H1 (cell line): ENCODE data around the gene PTPN2. TPM values are rescaled to one million over a fixed set of nuclear protein-coding genes. Genes with fewer than 3 reads are reported as not detected.

Experiments
- CTCF ChIA-PET: fragments of 300-600 bp; sonication (Branson Sonifier 250); formaldehyde crosslinking; loops from one replicate; lab custom pipeline; 2021; ENCODE audit not compliant: partially characterized antibody; lab: Charles Lee
- POLR2A ChIA-PET: fragments of 300-600 bp; sonication (Branson Sonifier 250); formaldehyde crosslinking; loops from one replicate; lab custom pipeline; 2021; ENCODE audit warnings: inconsistent platforms; ENCODE audit not compliant: partially characterized antibody; lab: Charles Lee
- DNase-seq, 2 experiments: peaks; one replicate each; pipeline versions ENCODE4 v3.0.0 to v3.0.0-alpha.2; 2010 to 2022; ENCODE audit warnings: low spot score in 2 of 2, low read depth in 1 of 2, mixed read lengths in 1 of 2
- FAIRE-seq: peaks from 2 replicates; lab custom pipeline; 2011; peaks lifted over from hg19 to GRCh38; lab: Jason Lieb, UNC
- H2AFZ ChIP-seq: 2 replicates; pipeline ENCODE4 v1.8.1; 2012; ENCODE audit warnings: low read length, inconsistent platforms
- H2AK5ac ChIP-seq: 2 replicates; pipeline ENCODE4 v1.6.1; 2013; ENCODE audit warnings: low read depth, low read length
- H2BK120ac ChIP-seq: replicated peaks from 2 replicates; pipeline ENCODE3; 2013; ENCODE audit warnings: low read depth, low read length, inconsistent platforms
- H2BK12ac ChIP-seq: 2 replicates; pipeline ENCODE4 v1.6.1; 2013; ENCODE audit warnings: low read depth, low read length
- H2BK15ac ChIP-seq: 2 replicates; pipeline ENCODE4 v1.6.1; 2013; ENCODE audit warnings: low read length
- H2BK20ac ChIP-seq: 2 replicates; pipeline ENCODE4 v1.6.1; 2013; ENCODE audit warnings: low read length
- H2BK5ac ChIP-seq: 2 replicates; pipeline ENCODE4 v1.6.1; 2013; ENCODE audit warnings: low read depth, low read length
- H3K14ac ChIP-seq: 2 replicates; pipeline ENCODE4 v1.6.1; 2013; ENCODE audit warnings: inconsistent platforms; ENCODE audit not compliant: insufficient read length
- H3K18ac ChIP-seq: 2 replicates; pipeline ENCODE4 v1.6.1; 2013; ENCODE audit warnings: low read length; ENCODE audit errors: extremely low read depth
- H3K23ac ChIP-seq: 2 replicates; pipeline ENCODE4 v1.6.1; 2013; ENCODE audit warnings: inconsistent platforms; ENCODE audit not compliant: insufficient read length
- H3K23me2 ChIP-seq: 2 replicates; pipeline ENCODE4 v1.6.1; 2013; ENCODE audit warnings: low read depth, low read length
- H3K27ac ChIP-seq: 2 replicates; pipeline ENCODE4 v1.6.1; 2011; ENCODE audit warnings: low read depth, low read length, inconsistent platforms
- H3K27me3 ChIP-seq, 4 experiments: replicated peaks in 1 of 4; 1 replicate in 1 of 4; 2 replicates in 3 of 4; pipeline versions ENCODE4 v1.6.1 to v1.8.1; 2011 to 2013; ENCODE audit warnings: low read length in 3 of 4, mild to moderate bottlenecking in 3 of 4, inconsistent platforms in 2 of 4, mixed read lengths in 2 of 4, moderate library complexity in 1 of 4; ENCODE audit not compliant: control insufficient read depth in 3 of 4, insufficient read depth in 3 of 4; ENCODE audit errors: extremely low read depth in 1 of 4
- H3K36me3 ChIP-seq, 4 experiments: 2 replicates each; pipeline versions ENCODE4 v1.6.1 to v1.8.1; 2011 to 2013; ENCODE audit warnings: mild to moderate bottlenecking in 4 of 4, low read length in 3 of 4, moderate library complexity in 2 of 4, control low read depth in 1 of 4, inconsistent platforms in 1 of 4; ENCODE audit not compliant: insufficient read depth in 4 of 4, control insufficient read depth in 2 of 4
- H3K4ac ChIP-seq: replicated peaks from 2 replicates; pipeline ENCODE3; 2013; ENCODE audit warnings: low read length, low read depth, mixed read lengths, inconsistent platforms; ENCODE audit not compliant: insufficient read length
- H3K4me1 ChIP-seq, 4 experiments: replicated peaks in 1 of 4; 1 replicate in 1 of 4; 2 replicates in 3 of 4; pipeline versions ENCODE4 v1.6.1 to v1.8.1; 2011 to 2013; ENCODE audit warnings: low read length in 3 of 4, inconsistent platforms in 2 of 4, mixed read lengths in 1 of 4; ENCODE audit not compliant: insufficient read depth in 4 of 4, control insufficient read depth in 3 of 4
- H3K4me2 ChIP-seq, 2 experiments: 2 replicates each; pipeline versions ENCODE4 v1.6.1 to v1.8.1; 2011 to 2013; ENCODE audit warnings: low read depth in 2 of 2, low read length in 2 of 2, control low read depth in 1 of 2, inconsistent platforms in 1 of 2, mild to moderate bottlenecking in 1 of 2; ENCODE audit not compliant: insufficient read depth in 1 of 2
- H3K4me3 ChIP-seq, 4 experiments: fragments of 200-600, 300-600 bp in 1 of 4; sonication (generic), shearing (Covaris generic), sonication (Bioruptor Twin) in 1 of 4; 2 replicates each; pipeline versions ENCODE4 v1.5.1 to v1.8.1; 2011 to 2016; ENCODE audit warnings: low read length in 4 of 4, low read depth in 3 of 4, control low read depth in 2 of 4, inconsistent platforms in 2 of 4, mild to moderate bottlenecking in 2 of 4, mixed read lengths in 1 of 4, moderate library complexity in 1 of 4; ENCODE audit not compliant: insufficient read depth in 2 of 4; ENCODE audit errors: extremely low read depth in 1 of 4
- H3K56ac ChIP-seq: replicated peaks from 2 replicates; pipeline ENCODE3; 2013; ENCODE audit warnings: low read depth, mild to moderate bottlenecking, mixed read lengths, low read length, inconsistent platforms; ENCODE audit not compliant: insufficient read length
- H3K79me1 ChIP-seq: 2 replicates; pipeline ENCODE4 v1.6.1; 2013; ENCODE audit warnings: low read depth, low read length, control low read depth
- H3K79me2 ChIP-seq, 2 experiments: 2 replicates each; pipeline versions ENCODE4 v1.6.1 to v1.8.1; 2012 to 2013; ENCODE audit warnings: low read length in 2 of 2, mild to moderate bottlenecking in 2 of 2, inconsistent platforms in 1 of 2; ENCODE audit not compliant: insufficient read depth in 2 of 2, control insufficient read depth in 1 of 2
- H3K9ac ChIP-seq, 4 experiments: replicated peaks in 1 of 4; 1 replicate in 1 of 4; 2 replicates in 3 of 4; pipeline versions ENCODE4 v1.6.1 to v1.8.1; 2011 to 2013; ENCODE audit warnings: low read depth in 3 of 4, low read length in 3 of 4, control low read depth in 2 of 4, mild to moderate bottlenecking in 2 of 4, moderate library complexity in 2 of 4, inconsistent platforms in 1 of 4; ENCODE audit errors: extremely low read depth in 1 of 4
- H3K9me3 ChIP-seq, 2 experiments: 2 replicates each; pipeline versions ENCODE4 v1.6.1 to v1.8.1; 2012 to 2013; ENCODE audit warnings: mild to moderate bottlenecking in 2 of 2, moderate library complexity in 2 of 2, control low read depth in 1 of 2, inconsistent platforms in 1 of 2, low read depth in 1 of 2, low read length in 1 of 2, mixed read lengths in 1 of 2; ENCODE audit not compliant: insufficient read depth in 2 of 2
- H4K20me1 ChIP-seq, 2 experiments: replicated peaks in 1 of 2; 2 replicates each; pipeline versions ENCODE3 to v1.8.1; 2011 to 2013; ENCODE audit warnings: inconsistent platforms in 2 of 2, low read length in 2 of 2, mild to moderate bottlenecking in 1 of 2; ENCODE audit not compliant: insufficient read depth in 2 of 2, control insufficient read depth in 1 of 2
- H4K5ac ChIP-seq: 2 replicates; pipeline ENCODE4 v1.6.1; 2013; ENCODE audit warnings: low read length, low read depth, mixed read lengths, inconsistent platforms; ENCODE audit not compliant: insufficient read length
- H4K8ac ChIP-seq: 2 replicates; pipeline ENCODE4 v1.8.0; 2013; ENCODE audit warnings: mild to moderate bottlenecking, moderate library complexity, low read length, inconsistent platforms; ENCODE audit not compliant: insufficient read depth; ENCODE audit errors: extremely low read depth
- H4K91ac ChIP-seq: replicated peaks from 2 replicates; pipeline ENCODE3; 2013; ENCODE audit warnings: low read length, mixed read lengths, inconsistent platforms; ENCODE audit not compliant: insufficient read length
- ASH2L ChIP-seq: fragments of 200-600, 300-600 bp; sonication (generic); IDR thresholded peaks from one replicate; pipeline ENCODE4 v1.7.1; 2017; ENCODE audit warnings: low read length
- BACH1 ChIP-seq: IDR thresholded peaks from 2 replicates; pipeline ENCODE4 v1.6.1; 2012; ENCODE audit warnings: low read length, improper control_type of control experiment
- CEBPB ChIP-seq: IDR thresholded peaks from 2 replicates; pipeline ENCODE4 v1.6.1; 2012; ENCODE audit warnings: low read depth, low read length
- CHD1 ChIP-seq: IDR thresholded peaks from 2 replicates; pipeline ENCODE4 v1.6.1; 2012; ENCODE audit warnings: low read depth, low read length, improper control_type of control experiment
- CTCF ChIP-seq, 3 experiments: IDR thresholded peaks; 1 replicate in 2 of 3; 2 replicates in 1 of 3; pipeline versions ENCODE4 v1.5.1 to v1.6.1; 2011; ENCODE audit warnings: low read length in 3 of 3, mild to moderate bottlenecking in 3 of 3, inconsistent platforms in 2 of 3, low read depth in 1 of 3, moderate library complexity in 1 of 3; ENCODE audit not compliant: insufficient read depth in 1 of 3; ENCODE audit errors: control extremely low read depth in 1 of 3
- POU5F1 ChIP-seq: IDR thresholded peaks from 2 replicates; pipeline ENCODE4 v1.6.1; 2011; ENCODE audit warnings: low read depth, mild to moderate bottlenecking, low read length, moderate library complexity
- RAD21 ChIP-seq, 2 experiments: IDR thresholded peaks in 1 of 2; conservative IDR thresholded peaks in 1 of 2; 2 replicates each; pipeline ENCODE4 v1.6.1; 2011; ENCODE audit warnings: low read depth in 2 of 2, low read length in 2 of 2, improper control_type of control experiment in 1 of 2, inconsistent platforms in 1 of 2, mild to moderate bottlenecking in 1 of 2, moderate library complexity in 1 of 2
- RFX5 ChIP-seq: IDR thresholded peaks from 2 replicates; pipeline ENCODE4 v1.6.1; 2011; ENCODE audit warnings: low read depth, low read length, improper control_type of control experiment, borderline replicate concordance
- RNF2 ChIP-seq: fragments of 200-900, 300-1000 bp; sonication (generic); IDR thresholded peaks from 2 replicates; pipeline ENCODE4 v1.7.1; 2016; ENCODE audit warnings: borderline replicate concordance, low read depth, mild to moderate bottlenecking, antibody characterized with exemption, low read length; ENCODE audit not compliant: poor library complexity, severe bottlenecking; ENCODE audit errors: missing control alignments
- SP2 ChIP-seq: IDR thresholded peaks from 2 replicates; pipeline ENCODE4 v1.6.1; 2012; ENCODE audit warnings: mild to moderate bottlenecking, low read length, inconsistent platforms
- WGBS, 2 experiments: shearing (Covaris generic) in 1 of 2; methylation state at CpG; one replicate each; pipeline versions ENCODE4 v1.1.6 to v1.1.7; 2013 to 2015; ENCODE audit warnings: low lambda C conversion rate in 2 of 2, mixed read lengths in 2 of 2, inconsistent platforms in 1 of 2, low coverage in 1 of 2, missing lambda C conversion rate in 1 of 2; ENCODE audit not compliant: insufficient replicate concordance in 2 of 2, insufficient coverage in 1 of 2, insufficient read length in 1 of 2; ENCODE audit errors: extremely low coverage in 1 of 2, missing lambda C conversion rate in 1 of 2; 5-methylcytosine and 5-hydroxymethylcytosine counted together
- polyA plus RNA-seq, 7 experiments: library from polyadenylated mRNA; depleted of rRNA in 3 of 7; stranded (reverse) in 5 of 7; unstranded in 2 of 7; fragments of >200 nt in 5 of 7; fragments of 200-250 nt in 2 of 7; gene quantifications; 1 replicate in 5 of 7; 2 replicates in 1 of 7; 4 replicates in 1 of 7; pipeline versions ENCODE4 v1.2.1 to v1.2.3, GENCODE V29; 2011 to 2013; ENCODE audit warnings: missing spikeins in 2 of 7, mixed read lengths in 2 of 7
- total RNA-seq: library from RNA; stranded (reverse); fragmentation: NEBNext Ultra II Directional; extraction: Animal tissue kit (Norgen Biotek cat#: 25700); gene quantifications from 2 replicates; pipeline ENCODE4 v1.2.1, GENCODE V29; 2021

Gene PTPN2
- total and polyA plus RNA-seq, 2 of the 8 experiments (the other 6 are each of a cell fraction or from before 2014, with no cell fraction given), result 16.4 to 54.0 TPM

- H2BK120ac ChIP-seq, result no peak overlapping the region
- H3K23ac ChIP-seq, result no peak overlapping the region
- H3K14ac ChIP-seq, result no peak overlapping the region
- H3K18ac ChIP-seq, result no peak overlapping the region
- no peaks in the 10 kb centered on the region for H3K79me1 ChIP-seq
- DNase-seq (no peak), FAIRE-seq (no peak)
- ChIA-PET CTCF (interaction anchor here (1.0 to 1.8 kb wide), 4 partner anchors 20 to 183 kb away, joined by 3 to 9 read pairs (median 4); no protein-coding TSS in a partner anchor), POLR2A (no interaction called here)
- no peak overlapping the region for H2AK5ac ChIP-seq
- peaks cover 0 to 1% of the 10 kb centered on the region in 2 experiments for H4K20me1 ChIP-seq
- H3K27me3 ChIP-seq, result no peaks in the 10 kb centered on the region
- no peak overlapping the region for H2BK20ac ChIP-seq
- no peak overlapping the region for H2BK15ac ChIP-seq
- no peak overlapping the region for H4K91ac ChIP-seq
- H3K23me2 ChIP-seq, result no peaks in the 10 kb centered on the region
- H3K4me1 ChIP-seq, result no peaks in the 10 kb centered on the region
- H2BK5ac ChIP-seq, result no peak overlapping the region
- H3K4me2 ChIP-seq, result no peak overlapping the region
- H3K27ac ChIP-seq, result no peak overlapping the region
- no peak overlapping the region for H4K5ac ChIP-seq
- H3K36me3 ChIP-seq, result no peaks in the 10 kb centered on the region
- H3K9me3 ChIP-seq, result no peaks in the 10 kb centered on the region
- H3K79me2 ChIP-seq, result no peaks in the 10 kb centered on the region
- no peak overlapping the region for H2AFZ ChIP-seq
- WGBS, 2 experiments, result 91% methylated on average over 18 of the region's 18 CpGs; no CpG with 5 or more reads in 1 of the 2 experiments
- H3K9ac ChIP-seq, result no peak overlapping the region; a peak in 1 of 7 replicates
- no peak overlapping the region for H3K4me3 ChIP-seq
- H3K4ac ChIP-seq, result no peak overlapping the region
- H4K8ac ChIP-seq, result no peak overlapping the region
- H3K56ac ChIP-seq, result no peak overlapping the region
- H2BK12ac ChIP-seq, result no peak overlapping the region
- TF ChIP-seq SP2, result no peak
- no peak for TF ChIP-seq CEBPB
- no peak for TF ChIP-seq ASH2L
- no peak for TF ChIP-seq POU5F1
- TF ChIP-seq RNF2, result no peak
- no peak for TF ChIP-seq RAD21 (IDR thresholded peaks at IDR 0.05 in 1 of 2, conservative IDR thresholded peaks at IDR 0.05 in 1 of 2; ENCODE audit: low read depth in 2 of 2, low read length in 2 of 2)
- TF ChIP-seq CHD1, result no peak
- no peak for TF ChIP-seq CTCF (IDR thresholded peaks at IDR 0.05; ENCODE audit: control extremely low read depth in 1 of 3, insufficient read depth in 1 of 3, low read depth in 1 of 3, low read length in 3 of 3)
- TF ChIP-seq BACH1, result no peak
- no peak for TF ChIP-seq RFX5
These were observed 133.1 kb downstream of the PTPN2 start for GRCh38 chr18:12750715-12751502.
